CD8-positive, alpha-beta memory T cell (primary cell): Measurements from ENCODE around the gene FARS2. TPM values are rescaled to one million over a fixed set of nuclear protein-coding genes. Genes with fewer than 3 reads are reported as not detected.

ENCODE experiments used
- CTCF ChIA-PET: fragments of 350-600 bp; sonication (Branson Sonifier 250); formaldehyde crosslinking; loops from one replicate; lab custom pipeline; 2021; ENCODE audit warnings: antibody characterized with exemption; lab: Charles Lee
- POLR2A ChIA-PET: fragments of 350-600 bp; sonication (Branson Sonifier 250); formaldehyde crosslinking; loops from one replicate; lab custom pipeline; 2021; ENCODE audit warnings: antibody characterized with exemption; lab: Charles Lee
- DNase-seq, 5 donors: peaks; one replicate each; pipeline versions ENCODE4 v3.0.0 to v3.0.0-alpha.2; 2020 to 2022; ENCODE audit warnings: mixed read lengths in 1 of 5
- H3K27ac ChIP-seq: one replicate; pipeline ENCODE4 v1.7.0; 2013; ENCODE audit warnings: low read depth, mild to moderate bottlenecking, low read length, moderate library complexity
- H3K27me3 ChIP-seq: 2 replicates; pipeline ENCODE4 v1.7.0; 2013; ENCODE audit warnings: low read length, mild to moderate bottlenecking; ENCODE audit not compliant: insufficient read depth, poor library complexity, severe bottlenecking
- H3K36me3 ChIP-seq: 2 replicates; pipeline ENCODE4 v1.7.0; 2013; ENCODE audit warnings: mild to moderate bottlenecking, low read length, moderate library complexity; ENCODE audit not compliant: insufficient read depth
- H3K4me1 ChIP-seq: 2 replicates; pipeline ENCODE4 v1.7.0; 2013; ENCODE audit warnings: mild to moderate bottlenecking, low read length, moderate library complexity; ENCODE audit not compliant: insufficient read depth
- H3K4me3 ChIP-seq: 2 replicates; pipeline ENCODE4 v1.7.0; 2013; ENCODE audit warnings: mild to moderate bottlenecking, low read length
- H3K9me3 ChIP-seq: 2 replicates; pipeline ENCODE4 v1.7.0; 2013; ENCODE audit warnings: mild to moderate bottlenecking, low read length
- H3K27ac Mint-ChIP-seq, 8 donors: one replicate each; pipeline ENCODE4 v1.8.0; 2020 to 2021; ENCODE audit warnings: mixed read lengths in 8 of 8, mild to moderate bottlenecking in 6 of 8, inconsistent platforms in 3 of 8, moderate library complexity in 3 of 8
- H3K27me3 Mint-ChIP-seq, 2 donors: one replicate each; pipeline ENCODE4 v1.8.0; 2020 to 2021; ENCODE audit warnings: mixed read lengths in 2 of 2, mild to moderate bottlenecking in 1 of 2, moderate library complexity in 1 of 2
- H3K36me3 Mint-ChIP-seq, 3 donors: one replicate each; pipeline ENCODE4 v1.8.0; 2020 to 2021; ENCODE audit warnings: mixed read lengths in 3 of 3, inconsistent platforms in 1 of 3, mild to moderate bottlenecking in 1 of 3
- H3K4me1 Mint-ChIP-seq, 3 donors: one replicate each; pipeline ENCODE4 v1.8.0; 2020 to 2021; ENCODE audit warnings: mixed read lengths in 3 of 3, inconsistent platforms in 1 of 3, mild to moderate bottlenecking in 1 of 3
- H3K4me3 Mint-ChIP-seq, 7 donors: one replicate each; pipeline ENCODE4 v1.8.0; 2020 to 2021; ENCODE audit warnings: mixed read lengths in 7 of 7, mild to moderate bottlenecking in 6 of 7, moderate library complexity in 4 of 7, inconsistent platforms in 2 of 7
- H3K9me3 Mint-ChIP-seq, 5 donors: one replicate each; pipeline ENCODE4 v1.8.0; 2020 to 2022; ENCODE audit warnings: mixed read lengths in 5 of 5, mild to moderate bottlenecking in 3 of 5, moderate library complexity in 2 of 5, inconsistent platforms in 1 of 5
- polyA plus RNA-seq: library from polyadenylated mRNA; unstranded; fragments of 300-500 nt; fragmentation: Illumina TruSeq; gene quantifications from one replicate; pipeline ENCODE4 v1.2.3, GENCODE V29; 2021
- total RNA-seq, 2 experiments: library from RNA; stranded (reverse); gene quantifications; one replicate each; pipeline ENCODE4 v1.2.3, GENCODE V29; 2021

FARS2 gene
- 10 to 100 TPM; 24.5 to 24.9 TPM for total RNA-seq
- 26.0 TPM for polyA plus RNA-seq

GRCh38 chr6:5260661-5261544, at the start of gene FARS2, which contains the start of gene LYRM4:
TSS of gene FARS2 (plus strand) at chr6:5261513.
TSS of gene LYRM4 (minus strand) at chr6:5260950. CDS start at chr6:5260733, 217 bp downstream.
- Histone ChIP-seq H3K4me1 (peaks cover 14% of the 10 kb centered on the region), H3K36me3 (no peaks in the 10 kb centered on the region), H3K27ac (peak within 1 kb of the TSS; percentile 94), H3K9me3 (no peaks in the 10 kb centered on the region), H3K27me3 (no peaks in the 10 kb centered on the region), H3K4me3 (peak within 1 kb of the TSS; percentile 81)
- peak; percentile 86 to 98 (median 92) for DNase-seq
- peak within 1 kb of the TSS; percentile 94 to 99 (median 98) for H3K4me3 Mint-ChIP-seq
- ChIA-PET CTCF (interaction anchor here (0.7 to 0.9 kb wide), 2 partner anchors 117 kb away, joined by 3 to 4 read pairs; no protein-coding TSS in a partner anchor), POLR2A (interaction anchor here (1.0 to 1.5 kb wide), 3 partner anchors 87 to 1126 kb away, joined by 3 to 7 read pairs (median 5); partner anchors contain the start of gene ECI2)
- H3K4me1 Mint-ChIP-seq: peaks cover 24 to 37% (median 30%) of the 10 kb centered on the region in 3 donors
- H3K27me3 Mint-ChIP-seq: peaks cover 0 to 1% of the 10 kb centered on the region in 2 donors
- peak within 1 kb of the TSS; percentile 97 to 100 (median 100) for H3K27ac Mint-ChIP-seq
- peaks cover 0 to 20% (median 5%) of the 10 kb centered on the region in 3 donors for H3K36me3 Mint-ChIP-seq
- H3K9me3 Mint-ChIP-seq: no peaks in the 10 kb centered on the region

- H3K9me3 Mint-ChIP-seq: no peaks in the 10 kb centered on the region
- no peak overlapping the region for H3K4me3 Mint-ChIP-seq
- no peak overlapping the region for H3K4me3 ChIP-seq
- H3K9me3 ChIP-seq: no peaks in the 10 kb centered on the region
- no peaks in the 10 kb centered on the region for H3K27me3 Mint-ChIP-seq
- H3K27ac ChIP-seq: no peak overlapping the region
- H3K36me3 Mint-ChIP-seq: peaks cover 9 to 36% (median 16%) of the 10 kb centered on the region in 3 donors
- H3K4me1 Mint-ChIP-seq: peaks cover 3 to 8% (median 3%) of the 10 kb centered on the region in 3 donors
- no peaks in the 10 kb centered on the region for H3K36me3 ChIP-seq
- H3K4me1 ChIP-seq: no peaks in the 10 kb centered on the region
- no peak for DNase-seq
- H3K27me3 ChIP-seq: no peaks in the 10 kb centered on the region
- H3K27ac Mint-ChIP-seq: peak overlapping the region in 1 of 8 donors; percentile 7
- POLR2A ChIA-PET: no interaction called here
- CTCF ChIA-PET: interaction anchor here (1.2 kb wide), 1 partner anchor 8 kb away, joined by 3 read pairs; no protein-coding TSS in a partner anchor
These were observed 47.5 kb upstream of the FARS2 start for GRCh38 chr6:5213836-5214235.

- H3K27me3 Mint-ChIP-seq: no peaks in the 10 kb centered on the region
- no peak overlapping the region for H3K4me3 ChIP-seq
- H3K4me1 Mint-ChIP-seq: peaks cover 3 to 8% (median 3%) of the 10 kb centered on the region in 3 donors
- CTCF ChIA-PET: interaction anchor here (1.2 kb wide), 1 partner anchor 9 kb away, joined by 3 read pairs; no protein-coding TSS in a partner anchor
- H3K36me3 Mint-ChIP-seq: peaks cover 9 to 36% (median 16%) of the 10 kb centered on the region in 3 donors
- no peaks in the 10 kb centered on the region for H3K36me3 ChIP-seq
- no peak for DNase-seq
- no peak overlapping the region for H3K27ac Mint-ChIP-seq
- no peaks in the 10 kb centered on the region for H3K4me1 ChIP-seq
- no peak overlapping the region for H3K27ac ChIP-seq
- POLR2A ChIA-PET: no interaction called here
- H3K4me3 Mint-ChIP-seq: no peak overlapping the region
- H3K9me3 Mint-ChIP-seq: no peaks in the 10 kb centered on the region
- no peaks in the 10 kb centered on the region for H3K27me3 ChIP-seq
- no peaks in the 10 kb centered on the region for H3K9me3 ChIP-seq
These were observed 46.7 kb upstream of the FARS2 start for GRCh38 chr6:5214570-5215052.

- Mint-ChIP-seq H3K27me3 (no peaks in the 10 kb centered on the region), H3K36me3 (peaks cover 9 to 36% (median 18%) of the 10 kb centered on the region in 3 donors), H3K4me1 (peaks cover 3 to 8% (median 3%) of the 10 kb centered on the region in 3 donors), H3K4me3 (no peak overlapping the region), H3K9me3 (no peaks in the 10 kb centered on the region), H3K27ac (no peak overlapping the region)
- ChIA-PET CTCF (interaction anchor here (1.2 kb wide), 1 partner anchor 9 kb away, joined by 3 read pairs; no protein-coding TSS in a partner anchor), POLR2A (no interaction called here)
- Histone ChIP-seq H3K36me3 (no peaks in the 10 kb centered on the region), H3K27ac (no peak overlapping the region), H3K27me3 (no peaks in the 10 kb centered on the region), H3K4me1 (no peaks in the 10 kb centered on the region), H3K9me3 (no peaks in the 10 kb centered on the region), H3K4me3 (no peak overlapping the region)
- no peak for DNase-seq
These were observed 46.2 kb upstream of the FARS2 start for GRCh38 chr6:5215159-5215558.

- Mint-ChIP-seq H3K27ac (peak overlapping the region in 1 of 8 donors; percentile 56), H3K36me3 (peaks cover 9 to 34% (median 18%) of the 10 kb centered on the region in 3 donors), H3K4me1 (peaks cover 3 to 8% (median 3%) of the 10 kb centered on the region in 3 donors), H3K27me3 (no peaks in the 10 kb centered on the region), H3K4me3 (no peak overlapping the region), H3K9me3 (no peaks in the 10 kb centered on the region)
- POLR2A ChIA-PET: no interaction called here
- Histone ChIP-seq H3K27me3 (no peaks in the 10 kb centered on the region), H3K9me3 (no peaks in the 10 kb centered on the region), H3K4me3 (no peak overlapping the region), H3K4me1 (no peaks in the 10 kb centered on the region), H3K27ac (no peak overlapping the region), H3K36me3 (no peaks in the 10 kb centered on the region)
- CTCF ChIA-PET: interaction anchor here (0.8 kb wide), 1 partner anchor 87 kb away, joined by 3 read pairs; no protein-coding TSS in a partner anchor
- DNase-seq: no peak
These were observed 45.5 kb upstream of the FARS2 start for GRCh38 chr6:5215799-5216198.

- H3K27ac Mint-ChIP-seq: peak overlapping the region in 1 of 8 donors; percentile 57
- H3K4me1 Mint-ChIP-seq: peaks cover 0 to under 1% (median 0%) of the 10 kb centered on the region in 3 donors
- DNase-seq: no peak
- no peaks in the 10 kb centered on the region for H3K9me3 Mint-ChIP-seq
- ChIA-PET CTCF (no interaction called here), POLR2A (no interaction called here)
- no peaks in the 10 kb centered on the region for H3K27me3 ChIP-seq
- H3K4me3 ChIP-seq: no peak overlapping the region
- H3K36me3 Mint-ChIP-seq: peaks cover 8 to 34% (median 18%) of the 10 kb centered on the region in 3 donors
- H3K9me3 ChIP-seq: no peaks in the 10 kb centered on the region
- no peaks in the 10 kb centered on the region for H3K27me3 Mint-ChIP-seq
- H3K4me3 Mint-ChIP-seq: no peak overlapping the region
- no peaks in the 10 kb centered on the region for H3K4me1 ChIP-seq
- H3K27ac ChIP-seq: no peak overlapping the region
- no peaks in the 10 kb centered on the region for H3K36me3 ChIP-seq
These were observed 44.0 kb upstream of the FARS2 start for GRCh38 chr6:5217356-5217755.

- CTCF ChIA-PET: interaction anchor here (1.7 kb wide), 1 partner anchor 12 kb away, joined by 4 read pairs; no protein-coding TSS in a partner anchor
- Histone ChIP-seq H3K4me3 (no peak overlapping the region), H3K27ac (no peak overlapping the region), H3K27me3 (no peaks in the 10 kb centered on the region), H3K36me3 (no peaks in the 10 kb centered on the region), H3K4me1 (no peaks in the 10 kb centered on the region), H3K9me3 (no peaks in the 10 kb centered on the region)
- DNase-seq: no peak
- H3K9me3 Mint-ChIP-seq: no peaks in the 10 kb centered on the region
- peaks cover under 1 to 25% (median 14%) of the 10 kb centered on the region in 3 donors for H3K36me3 Mint-ChIP-seq
- no peak overlapping the region for H3K4me3 Mint-ChIP-seq
- H3K27ac Mint-ChIP-seq: no peak overlapping the region
- H3K4me1 Mint-ChIP-seq: no peaks in the 10 kb centered on the region
- H3K27me3 Mint-ChIP-seq: no peaks in the 10 kb centered on the region
- POLR2A ChIA-PET: no interaction called here
These were observed 42.2 kb upstream of the FARS2 start for GRCh38 chr6:5219011-5219691.
